Testis (tissue), 3 donors: ENCODE measurements around the gene PSMF1. TPM values are rescaled to one million over a fixed set of nuclear protein-coding genes. Genes with fewer than 3 reads are reported as not detected.

Source experiments
- DNase-seq: peaks from one replicate; pipeline ENCODE4 v3.0.0-alpha.2; 2019
- H3K27ac ChIP-seq, 2 donors: fragments of 200-600 bp; sonication (generic); one replicate each; pipeline ENCODE4 v1.5.1; 2019
- H3K27me3 ChIP-seq: fragments of 200-600 bp; sonication (generic); one replicate; pipeline ENCODE4 v1.5.1; 2019
- H3K36me3 ChIP-seq: fragments of 200-600 bp; sonication (generic); one replicate; pipeline ENCODE4 v1.5.1; 2017; ENCODE audit warnings: low read depth; ENCODE audit errors: missing control alignments
- H3K4me1 ChIP-seq: fragments of 200-600 bp; sonication (generic); one replicate; pipeline ENCODE4 v1.5.1; 2019
- H3K4me3 ChIP-seq, 2 donors: fragments of 200-600 bp; sonication (generic); one replicate each; pipeline ENCODE4 v1.5.1; 2017 to 2019
- H3K9me3 ChIP-seq: fragments of 200-600 bp; sonication (generic); one replicate; pipeline ENCODE4 v1.5.1; 2017
- CTCF ChIP-seq, 3 experiments: fragments of 450-650 bp in 2 of 3; fragments of 200-600 bp in 1 of 3; sonication (generic) in 1 of 3; IDR thresholded peaks; one replicate each; pipeline ENCODE4 v1.5.1; 2016 to 2019; ENCODE audit warnings: antibody characterized with exemption in 3 of 3, mild to moderate bottlenecking in 2 of 3, moderate library complexity in 1 of 3
- POLR2A ChIP-seq: fragments of 450-650 bp; IDR thresholded peaks from one replicate; pipeline ENCODE4 v1.6.1; 2017; ENCODE audit warnings: antibody characterized with exemption, mild to moderate bottlenecking, moderate library complexity
- WGBS, 2 donors: methylation state at CpG; one replicate each; pipeline ENCODE4 v1.1.5; 2018; 5-methylcytosine and 5-hydroxymethylcytosine counted together
- intact Hi-C: fragments of 100-400 bp; cut with DNase I; formaldehyde crosslinking; loops from one replicate; pipeline ENCODE4 v1.15.1; 2023; ENCODE audit warnings: low total_unique reads
- polyA plus RNA-seq: library from polyadenylated mRNA; stranded (reverse); fragments of 350-450 nt; fragmentation: Illumina TruSeq; extraction: RNeasy Lipid Tissue Mini Kit (QIAGEN cat#74804); gene quantifications from one replicate; pipeline ENCODE4 v1.2.3, GENCODE V29; 2014; ENCODE audit warnings: low read depth, low replicate concordance; ENCODE audit not compliant: insufficient read depth
- total RNA-seq, 2 donors: library from RNA; depleted of rRNA; stranded (reverse); fragments of >200 nt; gene quantifications; one replicate each; pipeline ENCODE4 v1.2.3, GENCODE V29; 2016

Gene PSMF1
- total and polyA plus RNA-seq, 3 donors from 2014 or later = 265 to 380 (median 331) TPM

- no peaks in the 10 kb centered on the region for H3K27me3 ChIP-seq
- no peaks in the 10 kb centered on the region for H3K9me3 ChIP-seq
- H3K4me3 ChIP-seq = no peak overlapping the region
- no peaks in the 10 kb centered on the region for H3K4me1 ChIP-seq
- TF ChIP-seq CTCF (IDR thresholded peaks at IDR 0.05) (no peak), POLR2A (no peak)
- no peak for DNase-seq
- 81 to 87% methylated on average over 3 of the region's 3 CpGs for WGBS, 2 donors
- H3K36me3 ChIP-seq = no peaks in the 10 kb centered on the region
- no peak overlapping the region for H3K27ac ChIP-seq
- intact Hi-C loops = no loop called here
Measured at GRCh38 chr20:1178103-1178502, 59.7 kb downstream of the PSMF1 start.

- no peaks in the 10 kb centered on the region for H3K36me3 ChIP-seq
- intact Hi-C loops = no loop called here
Measured at GRCh38 chr20:1178623-1179022, 60.2 kb downstream of the PSMF1 start.

GRCh38 chr20:1180949-1181348 is 62.5 kb downstream of the PSMF1 start:
- Histone ChIP-seq H3K4me1 (no peaks in the 10 kb centered on the region), H3K9me3 (no peaks in the 10 kb centered on the region), H3K27ac (no peak overlapping the region), H3K4me3 (no peak overlapping the region), H3K27me3 (no peaks in the 10 kb centered on the region), H3K36me3 (no peaks in the 10 kb centered on the region)
- intact Hi-C loops = no loop called here
- WGBS, 2 donors = 95 to 96% methylated on average over 12 to 21 of the region's 27 CpGs
- no peak for DNase-seq
- TF ChIP-seq POLR2A = no peak
- TF ChIP-seq CTCF (IDR thresholded peaks at IDR 0.05) = no peak

More at GRCh38 chr20:1178623-1179022, 60.2 kb downstream of the PSMF1 start:
- Histone ChIP-seq H3K4me3 (no peak overlapping the region), H3K27ac (no peak overlapping the region), H3K9me3 (no peaks in the 10 kb centered on the region), H3K4me1 (no peaks in the 10 kb centered on the region), H3K27me3 (no peaks in the 10 kb centered on the region)
- WGBS, 2 donors = 94 to 95% methylated on average over 3 of the region's 3 CpGs
- no peak for TF ChIP-seq POLR2A
- no peak for TF ChIP-seq CTCF (IDR thresholded peaks at IDR 0.05)
- DNase-seq = no peak

GRCh38 chr20:1182106-1182505 is 63.7 kb downstream of the PSMF1 start:
- intact Hi-C loops = no loop called here
- H3K4me1 ChIP-seq = no peaks in the 10 kb centered on the region
- TF ChIP-seq CTCF (IDR thresholded peaks at IDR 0.05) (no peak), POLR2A (no peak)
- H3K27ac ChIP-seq = no peak overlapping the region
- H3K9me3 ChIP-seq = no peaks in the 10 kb centered on the region
- no peaks in the 10 kb centered on the region for H3K27me3 ChIP-seq
- H3K36me3 ChIP-seq = no peaks in the 10 kb centered on the region
- H3K4me3 ChIP-seq = no peak overlapping the region
- DNase-seq = no peak
- 51 to 61% methylated on average over 4 of the region's 4 CpGs for WGBS, 2 donors

- TF ChIP-seq POLR2A (no peak), CTCF (IDR thresholded peaks at IDR 0.05) (no peak)
- DNase-seq = no peak
- intact Hi-C loops = no loop called here
- no peaks in the 10 kb centered on the region for H3K4me1 ChIP-seq
- H3K27me3 ChIP-seq = no peaks in the 10 kb centered on the region
- H3K4me3 ChIP-seq = no peak overlapping the region
- no peaks in the 10 kb centered on the region for H3K36me3 ChIP-seq
- H3K27ac ChIP-seq = no peak overlapping the region
- no peaks in the 10 kb centered on the region for H3K9me3 ChIP-seq
- WGBS, 2 donors = 65 to 87% methylated on average over 6 of the region's 6 CpGs
Measured at GRCh38 chr20:1183153-1183552, 64.8 kb downstream of the PSMF1 start.
